Measurements from ENCODE around the gene BUD23.
"Not testable (repeated sequence)": the region's sequence is repeated elsewhere in the genome, so short reads cannot be mapped to it uniquely, and the experiment has no call there.

BUD23 gene

DNA sequence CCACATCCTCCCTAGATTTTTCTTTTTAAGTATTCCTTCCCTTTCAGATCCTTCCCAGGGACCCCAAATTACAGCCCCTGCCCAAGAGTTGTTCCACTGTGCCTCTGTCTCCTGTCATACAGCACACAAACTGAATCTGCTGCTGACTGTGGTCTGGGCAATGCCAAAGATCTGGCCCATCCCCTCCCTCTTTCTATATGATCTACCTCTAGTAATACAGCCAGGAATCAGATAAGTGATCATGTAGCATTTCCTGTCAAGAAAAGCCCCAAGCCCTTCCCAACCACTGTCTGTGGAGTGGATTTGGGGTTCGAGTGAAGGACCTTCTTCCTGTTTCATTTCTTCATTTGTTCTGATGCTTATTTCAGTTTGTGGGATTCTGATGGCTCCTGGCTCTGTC, 29.4 kb downstream of the BUD23 start:
- TF ChIP-seq, protein P1, sequence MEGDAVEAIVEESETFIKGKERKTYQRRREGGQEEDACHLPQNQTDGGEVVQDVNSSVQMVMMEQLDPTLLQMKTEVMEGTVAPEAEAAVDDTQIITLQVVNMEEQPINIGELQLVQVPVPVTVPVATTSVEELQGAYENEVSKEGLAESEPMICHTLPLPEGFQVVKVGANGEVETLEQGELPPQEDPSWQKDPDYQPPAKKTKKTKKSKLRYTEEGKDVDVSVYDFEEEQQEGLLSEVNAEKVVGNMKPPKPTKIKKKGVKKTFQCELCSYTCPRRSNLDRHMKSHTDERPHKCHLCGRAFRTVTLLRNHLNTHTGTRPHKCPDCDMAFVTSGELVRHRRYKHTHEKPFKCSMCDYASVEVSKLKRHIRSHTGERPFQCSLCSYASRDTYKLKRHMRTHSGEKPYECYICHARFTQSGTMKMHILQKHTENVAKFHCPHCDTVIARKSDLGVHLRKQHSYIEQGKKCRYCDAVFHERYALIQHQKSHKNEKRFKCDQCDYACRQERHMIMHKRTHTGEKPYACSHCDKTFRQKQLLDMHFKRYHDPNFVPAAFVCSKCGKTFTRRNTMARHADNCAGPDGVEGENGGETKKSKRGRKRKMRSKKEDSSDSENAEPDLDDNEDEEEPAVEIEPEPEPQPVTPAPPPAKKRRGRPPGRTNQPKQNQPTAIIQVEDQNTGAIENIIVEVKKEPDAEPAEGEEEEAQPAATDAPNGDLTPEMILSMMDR (IDR thresholded peaks at IDR 0.05; ENCODE audit: low read depth, low read length) = no peak
- peaks cover 12% of the 10 kb centered on the region for H3K4me1 ChIP-seq
- H3K9me3 ChIP-seq = no peaks in the 10 kb centered on the region
- no peak for DNase-seq
- no peaks in the 10 kb centered on the region for H3K27me3 ChIP-seq
- no peaks in the 10 kb centered on the region for H3K36me3 ChIP-seq
- H3K4me3 ChIP-seq (ENCODE audit: low read depth, low read length) = no peak overlapping the region

DNA sequence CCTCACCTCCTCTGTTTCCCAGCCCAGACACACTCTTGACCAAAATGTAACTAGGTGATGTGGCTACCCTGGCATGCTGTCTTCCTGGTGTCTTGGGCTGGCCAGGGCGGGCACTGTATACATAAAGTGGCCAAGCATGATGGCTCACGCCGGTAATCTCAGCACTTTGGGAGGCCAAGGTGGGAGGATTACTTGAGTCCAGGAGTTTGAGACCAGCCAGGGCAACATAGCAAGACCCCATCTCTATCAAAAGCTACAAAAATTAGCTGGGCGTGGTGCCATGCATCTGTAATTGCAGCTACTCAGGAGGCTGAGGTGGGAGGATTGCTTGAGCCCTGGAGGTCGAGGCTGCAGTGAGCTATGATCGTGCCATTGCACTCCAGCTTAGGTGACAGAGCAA, 29.9 kb downstream of the BUD23 start:
- H3K4me1 ChIP-seq = peaks cover 12% of the 10 kb centered on the region

DNA sequence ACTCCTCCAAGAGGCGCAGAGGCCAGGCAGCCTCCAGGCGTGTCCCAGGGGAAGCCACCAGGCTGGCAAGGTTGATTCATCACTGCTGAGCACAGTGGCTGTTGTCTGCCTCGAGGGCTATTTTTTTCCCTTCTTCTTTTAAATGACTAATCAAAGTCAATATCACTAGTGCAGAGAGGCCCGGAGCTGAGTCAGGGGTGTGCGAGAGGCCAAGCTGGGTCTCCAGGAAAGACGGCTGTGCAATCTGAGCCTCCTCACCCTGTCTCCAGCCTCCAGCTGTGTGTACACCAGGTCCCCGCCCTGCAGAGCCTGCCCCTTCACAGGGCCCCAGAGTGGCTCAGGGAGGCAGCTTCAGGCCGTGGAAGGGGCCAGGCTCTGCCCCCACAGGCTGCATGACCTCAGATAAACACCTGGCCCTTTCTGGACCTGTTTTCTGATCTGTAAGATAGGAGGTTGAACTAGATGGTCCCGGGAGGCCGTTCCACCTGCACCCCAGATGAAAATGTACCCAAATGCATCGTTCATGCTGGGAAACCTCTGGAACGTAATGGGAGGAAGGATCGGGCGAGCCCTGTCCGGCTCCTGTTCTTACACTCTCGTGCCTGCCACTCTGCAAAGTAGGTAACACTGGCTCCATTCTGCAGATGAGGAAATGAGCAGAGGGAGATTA, 32.4 kb downstream of the BUD23 start:
- Histone ChIP-seq H3K27me3 (no peaks in the 10 kb centered on the region), H3K4me1 (peaks cover 12% of the 10 kb centered on the region), H3K36me3 (no peaks in the 10 kb centered on the region), H3K4me3 (ENCODE audit: low read depth, low read length) (no peak overlapping the region), H3K9me3 (no peaks in the 10 kb centered on the region)
- DNase-seq = peak; percentile 88
- TF ChIP-seq, protein P1 (IDR thresholded peaks at IDR 0.05; ENCODE audit: low read depth, low read length) = no peak

More for the DNA sequence above, 29.9 kb downstream of the BUD23 start:
- H3K9me3 ChIP-seq; H3K27me3 ChIP-seq; H3K36me3 ChIP-seq; H3K4me3 ChIP-seq (ENCODE audit: low read depth, low read length); DNase-seq: not testable (repeated sequence)

DNA sequence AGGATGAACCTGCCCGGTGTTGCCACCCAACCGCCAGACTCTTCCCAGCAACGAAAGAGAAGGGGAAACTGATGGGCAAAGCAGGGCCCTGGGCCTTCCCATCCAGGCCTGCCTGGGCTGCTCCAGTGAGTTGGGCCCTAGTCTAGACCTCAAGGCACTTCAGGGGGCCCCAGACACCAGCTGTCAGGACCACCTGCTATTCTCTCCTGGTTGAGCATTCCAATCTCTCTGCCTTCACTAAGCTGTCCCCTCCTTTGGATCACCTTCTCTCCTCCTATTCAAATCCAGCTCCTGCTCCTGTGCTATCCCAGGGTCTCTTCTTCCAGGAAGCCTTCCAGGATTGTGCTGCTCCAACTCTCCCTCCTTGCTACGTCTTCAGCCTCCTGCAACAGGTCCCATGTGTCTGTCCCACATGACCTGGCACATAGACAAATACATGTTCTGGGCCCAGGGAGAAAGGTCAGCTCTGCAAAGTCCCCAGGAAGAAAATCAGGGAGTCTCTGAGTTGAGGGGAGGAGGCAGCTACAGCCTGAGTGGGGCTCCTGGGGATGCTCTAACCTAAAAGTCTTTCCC, 33.0 kb downstream of the BUD23 start:
- no peaks in the 10 kb centered on the region for H3K27me3 ChIP-seq
- TF ChIP-seq, protein P1 (IDR thresholded peaks at IDR 0.05; ENCODE audit: low read depth, low read length) = no peak

DNA sequence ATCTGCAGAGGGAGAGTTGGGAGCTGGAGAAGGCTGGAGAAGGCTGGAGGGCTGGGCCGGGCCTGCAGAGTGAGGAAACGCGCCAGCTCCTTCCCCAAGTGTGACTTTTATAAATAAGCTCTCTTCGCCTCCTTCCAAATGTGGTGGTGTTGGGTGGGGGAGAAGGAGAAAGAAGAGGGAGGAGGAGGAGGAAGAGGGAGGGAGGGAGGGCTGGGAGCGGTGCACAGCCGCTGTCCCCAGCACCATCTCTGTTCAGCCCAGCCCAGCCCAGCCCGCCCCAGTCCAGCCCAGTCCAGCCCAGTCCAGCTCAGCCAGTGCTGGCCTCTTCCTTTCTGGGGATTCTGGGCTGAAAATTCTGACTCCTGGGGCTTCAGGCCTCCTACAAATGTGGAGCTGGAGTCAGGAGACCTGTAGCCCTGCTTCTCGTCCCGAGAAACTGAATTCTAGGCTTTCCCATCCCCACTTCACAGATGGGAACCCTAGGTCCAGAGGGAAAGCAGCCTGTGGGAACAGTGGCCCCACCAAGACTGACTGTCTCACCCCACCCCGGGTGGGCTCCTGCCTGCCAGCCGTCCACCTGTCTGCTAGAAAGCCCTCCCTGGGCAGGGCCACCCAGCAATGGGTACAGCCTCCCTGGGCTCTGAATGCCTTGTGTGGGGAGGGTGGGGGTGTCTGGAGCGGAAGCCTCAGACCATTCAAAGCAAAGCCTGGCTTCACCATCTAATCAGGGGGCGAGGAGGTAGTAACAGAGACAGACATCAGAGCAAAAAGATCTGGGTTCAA, 33.8 kb downstream of the BUD23 start:
- no peak for DNase-seq
- TF ChIP-seq, protein P1 (IDR thresholded peaks at IDR 0.05; ENCODE audit: low read depth, low read length) = no peak
- Histone ChIP-seq H3K4me3 (ENCODE audit: low read depth, low read length) (no peak overlapping the region), H3K9me3 (no peaks in the 10 kb centered on the region), H3K4me1 (peaks cover 12% of the 10 kb centered on the region), H3K27me3 (no peaks in the 10 kb centered on the region), H3K36me3 (no peaks in the 10 kb centered on the region)

More for the DNA sequence above, 33.0 kb downstream of the BUD23 start:
- no peak overlapping the region for H3K4me3 ChIP-seq (ENCODE audit: low read depth, low read length)
- no peak for DNase-seq
- H3K36me3 ChIP-seq = no peaks in the 10 kb centered on the region
- H3K4me1 ChIP-seq = peaks cover 12% of the 10 kb centered on the region
- H3K9me3 ChIP-seq = no peaks in the 10 kb centered on the region

DNA sequence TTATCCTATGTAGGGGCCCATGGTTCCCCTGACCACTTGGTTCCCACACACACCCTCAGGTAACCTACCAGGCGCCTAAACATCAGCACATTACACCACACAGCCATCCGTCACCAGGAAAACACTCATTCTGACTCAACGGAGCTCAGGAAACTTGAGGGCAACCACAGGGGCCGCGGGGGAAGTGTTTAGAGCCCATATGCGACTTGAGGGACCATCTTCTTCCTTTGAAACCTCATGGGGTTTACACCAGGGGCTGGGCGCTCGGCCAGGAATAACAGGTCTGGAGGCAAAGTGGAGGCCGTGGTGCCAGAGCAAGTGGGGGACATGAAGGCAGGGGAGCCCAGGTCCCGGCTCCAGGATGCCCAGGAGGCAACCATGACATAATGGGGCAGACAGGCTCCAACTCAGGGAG, 34.6 kb downstream of the BUD23 start:
- Histone ChIP-seq H3K36me3 (no peaks in the 10 kb centered on the region), H3K9me3 (no peaks in the 10 kb centered on the region), H3K4me3 (ENCODE audit: low read depth, low read length) (peak overlapping the region; percentile 8), H3K4me1 (peaks cover 12% of the 10 kb centered on the region), H3K27me3 (no peaks in the 10 kb centered on the region)
- TF ChIP-seq, protein P1 (IDR thresholded peaks at IDR 0.05; ENCODE audit: low read depth, low read length) = no peak
- DNase-seq = no peak
